Lower leg skin (tissue), 3 donors: ENCODE measurements around the gene ZNF235.
"Not testable (repeated sequence)": the region's sequence is repeated elsewhere in the genome, so short reads cannot be mapped to it uniquely, and the experiment has no call there.

Experiments used
- CTCF ChIP-seq, 3 donors: fragments of 450-650 bp; IDR thresholded peaks; one replicate each; pipeline ENCODE4 v1.5.1; 2016; ENCODE audit warnings: antibody characterized with exemption in 3 of 3, mild to moderate bottlenecking in 3 of 3, moderate library complexity in 2 of 3
- POLR2A ChIP-seq, 2 donors: fragments of 450-650 bp; IDR thresholded peaks; one replicate each; pipeline ENCODE4 v1.6.1; 2016 to 2017; ENCODE audit warnings: antibody characterized with exemption in 2 of 2, mild to moderate bottlenecking in 1 of 2, moderate library complexity in 1 of 2

GRCh38 chr19:44334639-44335038, 29.8 kb upstream of the ZNF235 start:
- not testable (repeated sequence) for TF ChIP-seq POLR2A, CTCF (IDR thresholded peaks at IDR 0.05)
